HG03575 (cell line): ENCODE measurements around the gene TSPAN8.

ENCODE experiments used
- ATAC-seq: cut with Tn5 transposase; IDR thresholded peaks from one replicate; pipeline ENCODE4 v1.9.1; 2021; ENCODE audit not compliant: unreplicated experiment, insufficient number of reproducible peaks, low FRiP score; ENCODE audit errors: extremely low read depth

Gene TSPAN8

DNA sequence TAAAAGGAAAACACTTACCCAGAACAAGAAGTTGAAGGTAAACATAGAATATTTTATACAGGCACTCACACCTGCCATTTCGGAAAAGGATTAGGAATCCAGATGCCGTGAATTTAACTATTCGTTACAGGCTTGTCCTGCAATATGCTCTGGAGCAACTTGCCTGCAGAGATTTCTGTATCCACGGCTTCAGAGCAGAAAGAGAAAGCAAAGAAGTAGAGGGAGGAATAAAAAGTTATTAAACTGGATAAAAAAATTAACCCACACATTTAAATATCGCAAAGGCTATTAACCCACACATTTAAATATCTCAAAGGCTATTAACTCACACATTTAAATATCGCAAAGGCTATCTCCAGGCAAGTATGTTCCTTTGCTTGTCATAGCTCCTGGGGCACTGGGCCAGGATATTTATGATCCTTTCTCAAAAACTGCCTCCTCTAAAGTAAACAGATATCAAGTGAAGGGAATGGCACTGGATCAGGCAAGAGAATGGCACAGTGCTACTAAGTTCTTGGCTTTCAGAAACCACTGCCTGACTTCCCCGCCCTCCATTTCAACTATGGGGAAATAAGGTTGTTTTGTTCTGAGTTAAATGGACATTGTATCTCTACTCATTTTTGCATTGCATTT, at the start of gene TSPAN8:
Gene TSPAN8 (minus strand): TSS at position 399 of the 633 bp plus-strand sequence. CDS start 321 bp downstream, at position 78.
- ATAC-seq = no peak

DNA sequence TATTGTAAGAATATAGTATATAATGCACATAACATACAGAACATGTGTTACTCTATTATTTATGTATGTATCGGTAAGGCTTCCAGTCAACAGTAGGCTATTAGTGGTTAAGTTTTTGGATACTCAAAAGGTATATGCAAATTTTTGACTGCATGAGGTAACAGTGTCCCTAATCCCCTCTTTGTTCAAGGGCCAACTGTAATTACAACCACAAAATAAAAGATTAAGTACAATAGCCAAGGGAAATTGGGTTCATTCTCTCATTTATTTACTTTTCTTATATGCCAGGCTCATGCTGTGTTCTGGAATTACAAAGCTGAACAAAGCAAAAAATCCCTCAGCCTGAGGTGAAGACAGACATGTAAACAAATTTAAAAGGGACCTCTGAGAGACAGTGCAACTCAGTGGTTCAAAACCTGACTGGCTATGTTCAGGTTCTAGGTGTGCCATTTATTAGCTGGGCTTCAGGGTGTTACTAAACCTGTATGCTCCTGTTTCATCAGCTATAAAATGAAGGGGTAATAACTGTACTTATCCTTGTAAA, 43.4 kb upstream of the TSPAN8 start:
- no peak for ATAC-seq

DNA sequence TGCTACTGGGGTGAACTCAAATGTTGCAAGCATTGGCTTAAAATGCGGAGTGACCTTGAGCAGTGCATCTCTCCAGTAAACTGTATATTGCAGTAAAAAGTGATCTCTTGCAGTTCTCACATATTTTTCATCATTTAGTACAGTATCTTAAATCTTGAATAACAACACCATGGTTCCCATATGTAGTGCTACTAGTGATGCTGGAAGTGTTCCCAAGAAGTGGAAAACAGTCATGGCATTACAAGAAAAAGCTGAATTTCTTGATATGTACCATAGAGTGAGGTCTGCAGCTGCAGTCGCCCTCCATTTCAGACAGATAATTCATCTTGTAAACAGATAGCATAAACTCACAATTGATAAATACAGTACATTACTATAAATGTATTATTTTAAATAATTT, 42.9 kb upstream of the TSPAN8 start:
- ATAC-seq = no peak

DNA sequence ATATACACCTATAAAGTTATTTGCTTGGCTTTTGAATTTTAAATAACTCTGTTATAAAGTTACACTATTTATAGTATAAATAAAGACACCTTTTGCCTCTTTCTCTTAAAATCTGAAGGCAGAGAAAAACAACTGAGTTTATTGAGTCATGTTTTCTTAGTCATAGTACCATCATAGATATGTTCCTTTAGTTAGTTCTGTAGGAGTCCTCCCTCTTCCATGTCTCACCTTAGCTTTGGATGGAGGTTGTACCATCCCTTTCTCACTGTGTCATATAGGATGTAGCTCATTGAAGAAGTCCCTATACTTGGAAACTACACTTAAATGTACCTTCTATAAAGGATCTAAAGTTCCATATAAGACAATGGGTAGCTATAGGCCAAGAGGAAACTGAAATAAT, 39.7 kb upstream of the TSPAN8 start:
- no peak for ATAC-seq

DNA sequence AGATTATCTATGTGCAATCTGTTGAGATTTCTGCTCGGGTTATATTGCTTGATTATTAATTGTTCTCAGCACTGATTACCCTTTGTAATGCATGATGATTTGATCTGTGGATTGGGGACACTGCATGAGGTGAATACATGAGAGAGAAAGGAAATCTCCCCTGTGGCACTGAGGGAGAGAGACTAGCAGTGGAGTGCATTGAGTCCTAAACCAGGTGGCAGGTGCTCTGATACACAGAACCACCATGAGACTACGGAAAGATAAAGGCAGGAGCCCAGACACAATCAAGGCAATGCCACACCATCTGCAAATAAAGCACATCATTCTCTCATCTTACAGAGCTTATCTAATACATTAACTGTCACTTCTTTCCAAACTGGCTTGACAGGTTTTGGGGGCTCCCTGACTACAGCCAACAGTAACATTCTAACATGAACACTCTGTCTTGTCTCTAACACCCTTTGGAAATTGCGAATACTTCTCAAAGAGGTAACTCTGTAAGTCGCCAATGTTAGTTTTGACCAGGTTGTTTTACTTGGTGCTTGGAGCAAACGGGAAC, 37.6 kb upstream of the TSPAN8 start:
- no peak for ATAC-seq

DNA sequence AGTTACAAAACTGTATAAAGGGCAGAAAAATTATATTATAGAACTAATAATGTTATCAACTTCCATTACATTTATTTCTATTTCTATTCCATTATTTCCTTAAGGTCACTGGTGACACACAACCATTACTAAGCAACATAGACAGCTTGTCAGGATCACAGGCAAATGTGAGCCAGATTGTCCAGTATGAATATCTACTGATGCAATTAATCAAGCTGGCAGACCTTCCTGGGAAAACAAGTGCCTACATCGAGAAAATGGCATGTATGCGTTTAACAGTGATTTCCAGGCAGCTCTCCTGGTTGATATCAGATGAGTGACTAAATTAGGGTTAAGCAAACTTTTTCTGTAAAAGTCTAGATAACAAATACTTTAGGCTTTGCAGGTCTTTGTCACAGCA, 36.9 kb upstream of the TSPAN8 start:
- no peak for ATAC-seq

DNA sequence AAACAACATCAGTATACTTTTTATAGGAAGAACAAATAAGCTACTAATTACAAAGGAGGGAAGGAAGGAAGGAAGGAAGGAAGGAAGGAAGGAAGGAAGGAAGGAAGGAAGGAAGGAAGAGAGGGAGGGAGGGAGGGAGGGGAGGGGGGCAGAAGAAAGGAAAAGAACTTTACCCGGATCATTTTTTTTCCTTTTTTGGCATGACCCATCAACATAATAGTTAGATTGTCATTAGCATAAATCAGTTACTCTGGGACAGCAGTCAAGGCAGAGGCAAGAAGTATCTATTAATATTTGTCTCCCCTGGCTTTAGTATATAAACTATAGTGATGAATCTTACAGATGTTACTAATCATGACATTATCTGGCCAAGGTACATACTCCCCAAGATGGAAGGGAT, 35.2 kb upstream of the TSPAN8 start:
- no peak for ATAC-seq

DNA sequence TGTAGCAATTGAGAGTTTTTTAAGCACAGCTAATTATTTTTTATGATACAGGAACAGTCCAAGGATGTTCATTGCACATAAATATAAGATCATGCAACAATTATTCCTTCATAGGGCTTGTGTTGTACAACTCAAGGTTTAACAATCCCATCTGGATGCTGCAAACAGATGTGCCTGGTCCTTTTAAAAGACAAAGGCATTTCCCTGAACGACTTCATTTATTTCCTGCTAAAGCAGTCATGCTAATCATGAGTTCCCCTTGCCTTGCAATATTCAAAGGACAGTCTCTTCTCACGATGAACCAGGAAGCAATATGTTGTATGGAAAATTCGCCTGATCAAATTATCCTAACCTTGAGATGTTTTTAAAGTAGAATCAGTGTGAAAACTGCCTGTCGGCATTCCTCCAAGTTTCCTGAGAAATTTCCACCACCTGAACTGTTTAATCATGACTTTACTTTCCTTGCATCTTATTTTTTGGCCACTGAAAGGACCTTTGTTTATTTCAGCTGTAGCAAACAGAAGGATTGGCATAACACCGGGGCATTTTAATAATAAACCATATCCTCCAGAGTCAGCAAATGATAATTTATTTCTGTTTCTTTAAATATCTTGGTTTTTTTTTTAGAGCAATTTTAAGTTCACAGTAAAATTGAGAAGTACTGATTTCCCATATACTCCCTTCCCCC, 33.9 kb upstream of the TSPAN8 start:
- no peak for ATAC-seq

DNA sequence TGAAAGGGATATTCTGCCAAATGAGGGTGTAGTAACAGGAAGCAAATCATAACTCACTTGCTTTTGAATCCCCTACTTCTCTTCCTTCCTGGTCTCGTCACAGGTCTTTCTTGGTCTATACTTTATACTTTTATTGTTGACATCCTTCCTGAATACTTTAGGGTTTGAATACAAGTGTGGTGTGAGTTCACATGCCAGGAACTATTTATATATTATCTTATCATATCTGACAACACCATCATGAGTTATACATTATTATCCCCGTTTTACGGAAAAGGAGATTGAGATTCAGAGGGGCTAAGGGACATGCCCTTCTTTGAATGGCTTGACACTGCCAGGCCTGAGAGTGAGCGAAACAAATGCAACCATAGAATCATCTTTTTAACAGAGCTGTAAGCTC, 33.0 kb upstream of the TSPAN8 start:
- no peak for ATAC-seq

DNA sequence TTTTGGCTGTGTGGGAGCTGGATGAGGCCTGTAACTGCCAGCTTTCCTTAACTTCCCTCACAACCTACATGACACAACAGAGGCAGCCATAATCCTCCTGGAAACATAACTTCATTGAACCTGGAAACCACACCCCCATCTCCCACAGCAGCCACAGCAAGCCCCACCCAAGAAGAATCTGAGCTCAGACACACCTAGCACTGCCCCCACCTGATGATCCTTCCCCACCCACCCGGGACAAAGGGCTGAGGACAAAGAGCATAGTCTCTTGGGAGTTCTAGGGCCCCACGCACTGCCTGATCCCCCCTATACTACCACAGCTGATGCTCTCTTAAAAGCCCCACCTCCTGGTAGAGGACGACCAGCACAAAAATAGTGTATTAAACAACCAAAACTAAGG, 29.6 kb upstream of the TSPAN8 start:
- ATAC-seq = no peak

DNA sequence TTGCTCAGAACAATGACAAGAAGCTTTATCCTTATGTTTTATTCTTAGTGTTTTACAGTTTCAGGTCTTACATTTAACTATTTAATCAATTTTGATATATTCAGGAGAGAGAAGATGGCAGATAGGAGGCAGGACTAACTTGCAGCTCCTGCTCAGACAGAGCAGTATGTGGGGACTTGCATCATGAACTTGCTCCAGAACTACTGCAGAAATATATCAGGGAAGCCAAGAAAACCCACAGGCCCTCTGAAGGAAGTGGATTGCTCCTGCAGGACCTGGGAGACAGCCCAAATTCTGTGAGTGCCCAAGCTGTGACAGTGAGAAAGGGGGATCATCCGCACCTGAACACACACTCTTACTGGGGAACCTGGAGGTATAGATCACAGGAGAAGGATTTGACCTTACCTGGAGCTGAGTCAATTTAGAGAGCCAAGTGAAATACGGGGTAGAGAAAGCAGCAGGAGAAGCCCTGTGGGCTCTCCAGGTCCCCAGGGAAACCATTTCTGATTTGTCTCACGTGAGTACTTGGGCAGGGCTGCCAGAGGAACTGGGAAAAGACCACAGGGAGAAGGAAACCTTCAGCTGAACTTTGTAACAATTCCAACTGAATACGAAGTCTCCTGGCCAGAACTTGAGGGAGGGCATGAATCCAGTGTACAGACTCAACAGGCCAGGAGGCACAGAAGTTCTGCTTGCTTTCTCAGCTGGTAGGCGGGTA, 28.9 kb upstream of the TSPAN8 start:
- ATAC-seq = no peak

DNA sequence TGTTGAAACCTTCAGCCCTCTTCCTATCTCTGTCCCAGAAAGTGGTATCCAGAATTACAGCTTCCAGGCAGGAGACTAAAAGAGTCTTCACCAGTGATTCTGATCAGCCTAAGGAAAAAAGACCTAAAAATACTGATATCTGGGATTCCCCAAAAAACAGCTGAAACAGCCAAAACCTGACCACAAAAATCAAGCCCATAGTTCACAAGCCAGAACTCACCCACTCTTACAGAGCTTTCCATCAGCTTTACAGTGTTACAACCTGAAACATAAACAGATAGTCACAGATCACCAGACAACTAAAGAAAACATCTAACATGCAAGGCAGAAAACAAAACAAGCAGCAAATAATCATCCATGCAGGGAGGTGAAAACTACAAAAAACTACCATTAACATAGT, 26.0 kb upstream of the TSPAN8 start:
- no peak for ATAC-seq

DNA sequence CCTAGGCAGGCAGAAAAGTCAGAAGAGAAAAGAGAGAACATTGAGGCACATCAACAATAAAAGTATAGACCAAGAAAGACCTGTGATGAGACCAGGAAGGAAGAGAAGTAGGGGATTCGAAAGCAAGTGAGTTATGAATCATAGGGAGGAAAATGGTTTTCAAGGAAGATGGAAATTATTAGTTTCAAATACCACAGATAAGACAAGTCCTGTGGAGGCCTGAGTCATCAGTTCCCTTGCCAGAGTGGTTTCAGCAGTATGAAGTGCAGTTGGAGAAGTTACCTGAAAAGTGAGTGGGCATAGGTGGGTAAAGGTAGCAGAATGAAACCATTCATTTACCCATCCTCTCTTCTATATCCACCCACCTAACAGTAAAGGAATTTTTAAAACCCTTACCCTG, 25.2 kb upstream of the TSPAN8 start:
- ATAC-seq = no peak

DNA sequence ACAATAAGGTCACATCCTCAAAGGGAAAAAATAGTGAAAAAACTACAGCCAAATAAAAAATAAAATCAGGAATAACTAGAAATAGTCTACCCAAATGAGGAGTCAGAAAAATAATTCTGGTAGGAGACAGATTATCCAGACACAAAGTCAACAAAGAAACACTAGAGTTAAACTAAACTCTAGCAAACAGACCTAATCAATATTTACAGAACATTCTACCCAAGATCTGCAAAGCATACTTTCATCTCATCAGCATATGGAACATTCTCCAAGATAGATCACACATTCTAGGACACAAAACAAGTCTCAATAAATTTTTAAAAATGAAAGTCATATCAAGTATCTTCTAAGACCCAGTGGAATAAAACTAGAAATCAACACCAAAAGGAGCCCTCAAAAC, 20.4 kb upstream of the TSPAN8 start:
- ATAC-seq = no peak

DNA sequence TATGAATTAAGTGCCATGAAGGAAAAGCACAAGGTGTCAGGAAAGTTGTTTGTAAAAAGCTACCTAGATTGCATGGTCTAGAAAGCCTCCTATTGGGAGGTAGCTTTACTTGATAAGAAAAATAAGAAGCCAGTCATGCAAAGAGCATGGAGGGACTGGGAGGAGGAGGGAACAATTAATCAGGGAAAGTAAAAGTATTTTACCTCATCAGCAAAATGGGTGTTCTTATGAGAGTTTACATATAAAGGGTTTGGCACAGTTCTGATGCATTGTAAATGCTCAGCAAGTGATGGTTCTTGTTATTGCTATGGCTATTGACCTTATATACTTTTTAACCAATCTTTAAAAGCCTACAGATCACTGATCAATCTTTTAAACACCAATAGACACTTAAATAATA, 17.0 kb upstream of the TSPAN8 start:
- ATAC-seq = no peak

DNA sequence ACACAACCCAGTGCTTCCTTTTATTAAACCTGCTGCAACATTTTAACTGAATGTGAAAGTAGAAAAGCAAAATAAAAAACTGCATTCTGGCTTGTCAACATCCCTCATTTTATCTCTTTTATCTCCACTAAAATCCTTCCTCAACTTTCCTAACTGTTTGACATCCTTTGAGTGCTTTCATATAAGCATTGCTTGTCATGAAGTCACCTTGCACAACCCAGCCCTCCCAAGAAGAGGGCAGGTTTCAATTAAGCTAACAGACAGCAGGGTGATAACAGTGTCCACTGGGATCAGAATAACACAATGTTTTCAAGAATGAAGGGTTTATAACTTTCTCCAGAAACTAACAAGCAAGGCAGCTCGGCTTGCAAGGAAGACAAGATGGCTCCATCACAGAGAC, 16.3 kb upstream of the TSPAN8 start:
- ATAC-seq = no peak

DNA sequence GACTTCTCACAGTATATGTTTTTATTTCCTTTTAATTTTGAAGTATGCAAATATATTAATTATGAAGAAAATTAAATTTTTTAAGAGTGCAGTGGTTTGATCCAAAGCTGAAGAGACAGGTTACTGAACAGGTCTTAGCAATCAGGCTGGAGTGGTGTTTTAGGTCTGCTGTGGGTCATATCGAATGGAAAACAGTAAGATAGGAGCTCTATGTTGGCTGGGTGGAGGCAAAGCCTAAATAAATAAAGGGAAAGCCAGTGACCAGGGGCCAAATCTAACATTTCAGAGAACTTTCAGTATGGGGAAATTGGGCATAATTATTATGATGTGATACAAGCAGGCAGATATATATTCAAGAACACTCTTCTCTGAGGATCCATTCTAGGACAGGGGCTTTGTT, 12.7 kb upstream of the TSPAN8 start:
- no peak for ATAC-seq

DNA sequence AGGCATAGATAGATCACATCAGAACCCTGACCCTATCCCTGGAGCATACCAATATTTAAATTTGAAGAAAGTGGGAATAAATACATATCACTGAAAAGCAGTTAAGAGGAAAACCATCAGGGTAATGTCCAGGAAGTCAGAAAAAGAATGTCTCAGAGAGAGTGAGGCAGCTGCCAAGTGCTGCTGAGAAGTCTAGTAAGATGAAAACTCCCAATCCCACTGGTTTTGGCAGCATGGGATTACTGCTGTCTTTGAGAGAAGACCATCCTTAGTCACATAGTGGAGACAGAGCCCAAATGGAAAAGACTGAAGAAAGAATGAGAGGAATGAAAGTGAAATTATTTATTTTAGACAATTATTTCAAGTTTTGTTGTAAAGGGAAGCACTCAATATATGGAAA, 11.5 kb upstream of the TSPAN8 start:
- no peak for ATAC-seq

DNA sequence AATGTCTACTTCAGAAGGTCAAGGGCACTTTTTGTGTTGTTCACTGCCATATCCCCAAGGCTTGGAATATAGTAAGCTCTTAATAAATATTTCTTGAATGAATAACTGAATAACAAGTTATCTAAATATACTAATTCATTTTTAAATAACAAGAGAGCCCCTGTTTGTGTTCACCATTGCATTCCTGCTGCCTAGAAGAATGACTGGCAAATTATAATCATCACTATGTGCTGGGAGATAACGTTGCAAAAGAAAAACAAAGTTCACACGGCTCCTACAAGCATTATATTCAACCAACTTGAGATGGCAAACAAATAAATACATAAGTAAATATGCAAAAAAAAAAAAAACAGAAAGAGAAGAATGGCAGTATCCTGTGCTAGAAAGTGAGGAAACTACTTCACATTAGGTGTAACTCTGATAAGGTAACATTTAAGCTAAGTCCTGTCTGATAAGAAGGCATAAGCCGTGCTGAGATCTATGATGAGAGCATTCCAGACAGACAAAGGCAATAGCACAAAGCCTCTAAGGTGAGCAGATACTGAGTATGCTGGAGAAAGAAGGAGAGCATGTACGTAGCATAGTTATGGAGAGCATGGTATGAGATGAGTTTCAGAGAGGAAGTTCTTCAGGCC, 9.2 kb upstream of the TSPAN8 start:
- ATAC-seq = no peak
